ENCODE results near the gene COL12A1. TPM values are rescaled to one million over a fixed set of nuclear protein-coding genes. Genes with fewer than 3 reads are reported as not detected.

Gene COL12A1
- total and polyA plus RNA-seq, 11 donors, result 3.1 to 26.8 (median 18.5) TPM

- Histone ChIP-seq H3K36me3 (peaks cover 0 to 66% (median 0%) of the 10 kb centered on the region in 9 donors), H3K4me3 (no peak overlapping the region), H3K9me3 (no peaks in the 10 kb centered on the region), H3K27ac (no peak overlapping the region), H3K27me3 (no peaks in the 10 kb centered on the region), H3K4me1 (peaks cover 0 to 10% (median 0%) of the 10 kb centered on the region in 12 donors)
- WGBS, 4 donors, result 85 to 100% (median 99%) methylated on average over 1 of the region's 1 CpG
- intact Hi-C loops (cut with DNase I), result loop anchor here in 1 of 10 donors (2.0 kb wide), 1 partner anchor 42 kb away; no protein-coding TSS in a partner anchor
- TF ChIP-seq POLR2A (IDR thresholded peaks at IDR 0.05) (no peak), CTCF (IDR thresholded peaks at IDR 0.05) (no peak)
- DNase-seq (no peak), ATAC-seq (no peak)
Observed at GRCh38 chr6:75090576-75090975, 115.3 kb downstream of the COL12A1 start.

GRCh38 chr6:75089921-75090320, 115.9 kb downstream of the COL12A1 start:
- Histone ChIP-seq H3K4me1 (peaks cover 0 to 8% (median 0%) of the 10 kb centered on the region in 12 donors), H3K27me3 (peaks cover 0 to 2% (median 0%) of the 10 kb centered on the region in 9 donors), H3K4me3 (no peak overlapping the region), H3K9me3 (no peaks in the 10 kb centered on the region), H3K27ac (no peak overlapping the region), H3K36me3 (peaks cover 0 to 70% (median 0%) of the 10 kb centered on the region in 9 donors)
- intact Hi-C loops (cut with DNase I), result loop anchor here in 1 of 10 donors (2.0 kb wide), 1 partner anchor 41 kb away; no protein-coding TSS in a partner anchor
- DNase-seq (peak in 1 of 5 donors; percentile 32), ATAC-seq (no peak)
- TF ChIP-seq CTCF (IDR thresholded peaks at IDR 0.05) (no peak), POLR2A (IDR thresholded peaks at IDR 0.05) (no peak)
- WGBS, 4 donors, result 82 to 87% (median 87%) methylated on average over 8 of the region's 8 CpGs

DNA sequence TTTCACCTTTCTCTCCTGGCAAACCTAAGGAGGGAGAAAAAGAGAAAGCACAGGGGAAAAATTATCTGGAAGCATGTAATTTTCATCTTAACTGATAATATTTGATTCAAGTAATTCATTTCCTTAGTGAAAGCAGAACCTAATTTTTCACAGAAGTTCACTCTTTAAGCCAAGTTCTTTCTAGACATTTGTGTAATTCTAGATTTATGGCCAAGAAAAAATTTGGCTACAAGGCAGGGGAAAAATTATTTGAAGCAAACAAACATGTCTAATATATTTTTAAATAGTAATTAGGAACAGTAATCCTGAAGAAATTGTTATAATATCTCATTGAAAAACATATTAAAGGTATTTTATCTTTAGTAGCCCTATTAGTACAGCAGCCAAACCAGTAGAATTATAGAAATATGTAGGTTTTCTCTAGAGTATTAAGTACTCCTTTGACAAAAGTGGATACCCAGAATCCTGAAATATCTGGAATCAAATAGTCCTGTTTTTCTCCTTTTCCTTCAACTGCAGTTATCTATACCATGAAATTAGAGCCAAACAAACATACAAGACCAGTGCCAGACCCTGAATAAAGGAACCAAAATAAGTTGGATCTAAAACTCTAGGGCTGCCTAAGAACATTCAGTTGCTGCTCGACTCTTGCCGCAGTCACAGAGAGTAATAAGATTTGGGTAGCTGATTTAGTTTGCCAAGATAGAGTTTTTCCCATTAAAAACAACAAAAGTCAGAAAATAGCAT, 116.5 kb downstream of the COL12A1 start:
- H3K36me3 ChIP-seq, result peaks cover 0 to 75% (median 0%) of the 10 kb centered on the region in 9 donors
- 82 to 90% (median 87%) methylated on average over 2 of the region's 2 CpGs for WGBS, 4 donors
- peaks cover 0 to 5% (median 0%) of the 10 kb centered on the region in 9 donors for H3K27me3 ChIP-seq
- ATAC-seq (no peak), DNase-seq (no peak)
- no peak overlapping the region for H3K27ac ChIP-seq
- intact Hi-C loops (cut with DNase I), result no loop called here
- H3K4me3 ChIP-seq, result no peak overlapping the region
- TF ChIP-seq POLR2A (IDR thresholded peaks at IDR 0.05) (no peak), CTCF (IDR thresholded peaks at IDR 0.05) (no peak)
- H3K9me3 ChIP-seq, result no peaks in the 10 kb centered on the region
- peaks cover 0 to 2% (median 0%) of the 10 kb centered on the region in 12 donors for H3K4me1 ChIP-seq

GRCh38 chr6:75085931-75086635, 119.8 kb downstream of the COL12A1 start:
- Histone ChIP-seq H3K9me3 (no peaks in the 10 kb centered on the region), H3K4me3 (no peak overlapping the region), H3K4me1 (no peaks in the 10 kb centered on the region), H3K36me3 (peaks cover 0 to 64% (median 0%) of the 10 kb centered on the region in 9 donors), H3K27me3 (peaks cover 0 to 5% (median 0%) of the 10 kb centered on the region in 9 donors), H3K27ac (no peak overlapping the region)
- 86 to 91% (median 88%) methylated on average over 13 of the region's 13 CpGs for WGBS, 4 donors
- no peak for TF ChIP-seq POLR2A (IDR thresholded peaks at IDR 0.05)
- TF ChIP-seq CTCF (IDR thresholded peaks at IDR 0.05), result no peak
- no peak for DNase-seq
- ATAC-seq, result no peak
- intact Hi-C loops (cut with DNase I), result no loop called here
